Measurements from ENCODE around the gene OTULINL.

The OTULINL gene

GRCh38 chr5:14597080-14597479, 15.5 kb downstream of the OTULINL start:
- Histone ChIP-seq H3K9me3 (ENCODE audit: severe bottlenecking) (no peaks in the 10 kb centered on the region), H3K27me3 (ENCODE audit: insufficient read depth, poor library complexity, severe bottlenecking) (no peaks in the 10 kb centered on the region), H3K4me3 (ENCODE audit: severe bottlenecking) (no peak overlapping the region), H3K27ac (ENCODE audit: poor library complexity, severe bottlenecking) (no peak overlapping the region), H3K36me3 (ENCODE audit: low read depth) (no peaks in the 10 kb centered on the region), H3K4me1 (ENCODE audit: insufficient read depth, poor library complexity, severe bottlenecking) (no peaks in the 10 kb centered on the region)
- TF ChIP-seq, protein P1, sequence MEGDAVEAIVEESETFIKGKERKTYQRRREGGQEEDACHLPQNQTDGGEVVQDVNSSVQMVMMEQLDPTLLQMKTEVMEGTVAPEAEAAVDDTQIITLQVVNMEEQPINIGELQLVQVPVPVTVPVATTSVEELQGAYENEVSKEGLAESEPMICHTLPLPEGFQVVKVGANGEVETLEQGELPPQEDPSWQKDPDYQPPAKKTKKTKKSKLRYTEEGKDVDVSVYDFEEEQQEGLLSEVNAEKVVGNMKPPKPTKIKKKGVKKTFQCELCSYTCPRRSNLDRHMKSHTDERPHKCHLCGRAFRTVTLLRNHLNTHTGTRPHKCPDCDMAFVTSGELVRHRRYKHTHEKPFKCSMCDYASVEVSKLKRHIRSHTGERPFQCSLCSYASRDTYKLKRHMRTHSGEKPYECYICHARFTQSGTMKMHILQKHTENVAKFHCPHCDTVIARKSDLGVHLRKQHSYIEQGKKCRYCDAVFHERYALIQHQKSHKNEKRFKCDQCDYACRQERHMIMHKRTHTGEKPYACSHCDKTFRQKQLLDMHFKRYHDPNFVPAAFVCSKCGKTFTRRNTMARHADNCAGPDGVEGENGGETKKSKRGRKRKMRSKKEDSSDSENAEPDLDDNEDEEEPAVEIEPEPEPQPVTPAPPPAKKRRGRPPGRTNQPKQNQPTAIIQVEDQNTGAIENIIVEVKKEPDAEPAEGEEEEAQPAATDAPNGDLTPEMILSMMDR (IDR thresholded peaks at IDR 0.05; ENCODE audit: poor library complexity, severe bottlenecking): no peak
- DNase-seq (ENCODE audit: low spot score): no peak
- no peak for ATAC-seq (ENCODE audit: low read depth)

DNA sequence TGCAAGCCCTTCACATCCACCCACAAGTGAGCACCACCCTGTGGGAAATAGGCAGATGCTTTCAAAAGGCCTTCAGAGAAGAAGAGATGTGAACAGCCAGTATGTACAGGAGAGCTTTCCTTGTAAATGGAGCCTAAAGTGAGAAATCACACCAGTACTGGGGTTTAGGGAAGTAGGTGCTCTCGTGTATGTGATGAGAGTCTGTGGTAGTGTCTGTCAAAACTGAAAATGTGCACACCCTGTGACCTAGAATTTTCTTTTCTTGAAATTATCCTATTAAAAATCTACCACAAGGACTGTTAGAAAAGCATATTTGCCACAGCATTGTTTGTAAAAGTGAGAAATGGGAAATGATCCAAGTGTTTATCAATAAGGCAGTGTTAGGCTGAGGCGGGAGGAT, 16.6 kb downstream of the OTULINL start:
- DNase-seq (ENCODE audit: low spot score) (no peak), ATAC-seq (ENCODE audit: low read depth) (no peak)
- Histone ChIP-seq H3K4me1 (ENCODE audit: insufficient read depth, poor library complexity, severe bottlenecking) (no peaks in the 10 kb centered on the region), H3K27me3 (ENCODE audit: insufficient read depth, poor library complexity, severe bottlenecking) (no peaks in the 10 kb centered on the region), H3K9me3 (ENCODE audit: severe bottlenecking) (no peaks in the 10 kb centered on the region), H3K27ac (ENCODE audit: poor library complexity, severe bottlenecking) (no peak overlapping the region), H3K36me3 (ENCODE audit: low read depth) (0 out of 2 replicates have a peak, but pooled peaks cover 4% of the 10 kb centered on the region), H3K4me3 (ENCODE audit: severe bottlenecking) (no peak overlapping the region)
- TF ChIP-seq, protein P1 (IDR thresholded peaks at IDR 0.05; ENCODE audit: poor library complexity, severe bottlenecking): no peak

DNA sequence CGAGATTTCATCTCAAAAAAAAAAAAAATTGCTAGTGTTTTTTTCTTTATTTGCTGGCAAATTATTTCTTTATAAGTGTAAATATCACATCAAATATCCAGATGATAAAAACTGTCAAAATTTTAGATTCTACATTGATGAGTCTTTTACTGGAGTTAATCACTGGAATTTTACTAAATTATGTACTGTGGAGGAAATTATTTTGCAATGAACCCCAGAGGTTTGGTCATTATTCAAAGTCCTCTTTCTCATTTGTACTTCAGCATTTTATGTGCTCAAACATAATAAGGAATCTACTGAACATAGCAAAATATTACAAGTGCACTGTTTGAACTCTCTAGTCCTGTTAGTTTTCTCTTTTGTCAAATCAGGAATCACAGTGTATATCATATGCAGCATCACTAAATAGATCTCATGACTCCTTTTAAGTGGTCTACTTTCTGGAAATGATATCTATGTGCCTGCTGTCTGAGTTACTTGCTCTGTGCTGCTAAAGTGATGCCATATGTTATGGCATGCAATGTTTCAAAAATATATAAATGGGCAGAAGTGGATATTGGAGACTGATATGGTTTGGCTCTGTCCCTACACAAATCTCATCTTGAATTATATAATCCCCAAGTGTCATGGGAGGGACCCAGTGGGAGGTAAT, 18.0 kb downstream of the OTULINL start:
- no peak overlapping the region for H3K27ac ChIP-seq (ENCODE audit: poor library complexity, severe bottlenecking)
- H3K9me3 ChIP-seq (ENCODE audit: severe bottlenecking): no peaks in the 10 kb centered on the region
- H3K4me1 ChIP-seq (ENCODE audit: insufficient read depth, poor library complexity, severe bottlenecking): no peaks in the 10 kb centered on the region
- H3K27me3 ChIP-seq (ENCODE audit: insufficient read depth, poor library complexity, severe bottlenecking): no peaks in the 10 kb centered on the region
- DNase-seq (ENCODE audit: low spot score) (no peak), ATAC-seq (ENCODE audit: low read depth) (no peak)
- H3K4me3 ChIP-seq (ENCODE audit: severe bottlenecking): no peak overlapping the region
- 0 out of 2 replicates have a peak, but pooled peaks cover 5% of the 10 kb centered on the region for H3K36me3 ChIP-seq (ENCODE audit: low read depth)
- TF ChIP-seq, protein P1 (IDR thresholded peaks at IDR 0.05; ENCODE audit: poor library complexity, severe bottlenecking): no peak

DNA sequence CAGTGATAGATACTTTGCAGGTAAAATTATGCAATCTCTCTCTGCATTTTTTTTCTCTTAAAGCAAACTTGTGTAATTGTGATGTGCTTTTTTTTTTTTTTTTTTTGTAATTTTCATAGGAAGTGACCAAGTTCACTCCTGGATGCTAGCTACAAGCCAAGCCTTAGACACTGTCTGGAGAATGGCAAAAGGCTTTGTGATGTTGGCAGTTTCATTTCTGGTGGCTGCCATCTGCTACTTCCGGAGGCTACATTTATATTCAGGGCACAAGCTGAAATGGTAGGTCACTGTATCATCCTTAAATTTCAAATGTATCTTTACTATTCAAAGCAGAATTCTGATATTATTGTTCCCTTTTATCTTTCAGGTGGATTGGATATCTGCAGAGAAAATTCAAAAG, 19.3 kb downstream of the OTULINL start:
- TF ChIP-seq, protein P1 (IDR thresholded peaks at IDR 0.05; ENCODE audit: poor library complexity, severe bottlenecking): no peak
- Histone ChIP-seq H3K9me3 (ENCODE audit: severe bottlenecking) (no peaks in the 10 kb centered on the region), H3K4me1 (ENCODE audit: insufficient read depth, poor library complexity, severe bottlenecking) (no peaks in the 10 kb centered on the region), H3K4me3 (ENCODE audit: severe bottlenecking) (no peak overlapping the region), H3K27me3 (ENCODE audit: insufficient read depth, poor library complexity, severe bottlenecking) (no peaks in the 10 kb centered on the region), H3K36me3 (ENCODE audit: low read depth) (0 out of 2 replicates have a peak, but pooled peaks cover 5% of the 10 kb centered on the region), H3K27ac (ENCODE audit: poor library complexity, severe bottlenecking) (no peak overlapping the region)
- ATAC-seq (ENCODE audit: low read depth) (no peak), DNase-seq (ENCODE audit: low spot score) (no peak)

GRCh38 chr5:14603141-14603540, 21.5 kb downstream of the OTULINL start:
- no peak for ATAC-seq (ENCODE audit: low read depth)
- no peak for DNase-seq (ENCODE audit: low spot score)
- H3K36me3 ChIP-seq (ENCODE audit: low read depth): 0 out of 2 replicates have a peak, but pooled peaks cover 5% of the 10 kb centered on the region
- no peak overlapping the region for H3K4me3 ChIP-seq (ENCODE audit: severe bottlenecking)
- no peaks in the 10 kb centered on the region for H3K9me3 ChIP-seq (ENCODE audit: severe bottlenecking)
- TF ChIP-seq, protein P1 (IDR thresholded peaks at IDR 0.05; ENCODE audit: poor library complexity, severe bottlenecking): no peak
- H3K27ac ChIP-seq (ENCODE audit: poor library complexity, severe bottlenecking): no peak overlapping the region
- no peaks in the 10 kb centered on the region for H3K4me1 ChIP-seq (ENCODE audit: insufficient read depth, poor library complexity, severe bottlenecking)
- no peaks in the 10 kb centered on the region for H3K27me3 ChIP-seq (ENCODE audit: insufficient read depth, poor library complexity, severe bottlenecking)
